Measurements from ENCODE around the gene ATRIP.

The ATRIP gene

DNA sequence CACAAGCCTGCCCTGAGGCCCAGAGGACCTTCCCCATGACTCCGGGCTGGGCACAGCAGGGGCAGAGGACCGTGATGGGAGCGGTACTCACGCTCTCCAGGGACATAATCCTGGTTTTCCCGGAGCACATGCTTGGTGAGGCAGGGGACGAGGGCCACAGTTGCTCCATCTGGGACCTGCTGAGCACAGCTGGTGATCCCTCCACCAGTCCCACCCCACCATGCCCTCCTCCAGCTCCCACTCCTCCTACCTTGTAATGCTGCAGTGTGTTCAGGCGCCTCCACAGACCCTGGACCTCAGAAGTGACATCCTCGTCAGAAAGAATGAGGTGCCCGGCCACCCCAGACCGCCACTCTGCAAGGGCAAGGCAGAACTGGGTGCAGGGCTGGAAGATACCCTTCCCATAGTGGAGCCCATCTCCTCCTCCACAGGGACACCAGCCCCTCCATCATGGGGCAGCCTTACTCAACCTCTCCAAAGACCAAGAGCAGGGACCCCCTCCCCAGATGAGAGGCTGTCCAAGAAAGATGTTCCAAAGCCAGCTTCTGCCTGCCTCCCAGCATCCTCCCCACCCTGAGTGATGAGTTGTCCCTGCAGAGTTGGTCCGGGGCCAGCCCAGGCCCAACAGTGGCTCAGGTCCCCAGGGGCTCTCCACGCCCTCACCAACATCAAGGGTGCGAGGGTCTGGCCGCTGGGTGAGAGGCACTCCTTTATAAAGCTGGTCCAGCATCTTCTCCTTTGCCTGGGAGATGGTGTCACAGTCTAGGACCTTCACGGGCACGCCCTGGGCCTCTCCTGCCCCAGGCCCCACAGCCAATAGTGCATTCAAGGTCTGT lies 36.1 kb upstream of the ATRIP start:
- DNase-seq = no peak

DNA sequence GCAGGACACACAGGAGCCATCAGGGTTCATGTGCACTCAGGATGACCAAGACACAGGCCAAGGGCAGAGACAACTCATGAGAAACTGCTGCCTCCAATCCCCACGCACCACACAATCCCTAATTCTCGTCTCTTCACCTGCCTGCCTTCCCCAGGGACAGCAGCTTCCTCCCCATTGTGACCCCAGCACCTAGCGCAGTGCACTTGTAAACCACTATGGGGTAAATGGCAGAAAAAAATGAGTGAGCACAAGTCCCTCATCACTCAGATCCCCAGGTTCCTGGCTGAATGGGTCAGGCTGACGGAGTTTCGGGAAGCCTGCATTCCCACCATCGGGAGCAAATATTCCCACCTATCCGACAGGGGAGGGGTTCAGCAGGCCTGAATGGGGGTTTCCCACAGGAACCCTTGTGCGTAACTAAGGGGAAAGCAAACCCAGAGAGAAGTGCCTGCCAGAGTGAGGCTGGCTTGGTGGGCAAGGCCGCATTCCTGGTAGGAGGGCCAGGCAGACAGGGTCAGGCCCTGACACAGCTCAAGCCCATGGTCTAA lies 35.4 kb upstream of the ATRIP start:
- no peak for DNase-seq

DNA sequence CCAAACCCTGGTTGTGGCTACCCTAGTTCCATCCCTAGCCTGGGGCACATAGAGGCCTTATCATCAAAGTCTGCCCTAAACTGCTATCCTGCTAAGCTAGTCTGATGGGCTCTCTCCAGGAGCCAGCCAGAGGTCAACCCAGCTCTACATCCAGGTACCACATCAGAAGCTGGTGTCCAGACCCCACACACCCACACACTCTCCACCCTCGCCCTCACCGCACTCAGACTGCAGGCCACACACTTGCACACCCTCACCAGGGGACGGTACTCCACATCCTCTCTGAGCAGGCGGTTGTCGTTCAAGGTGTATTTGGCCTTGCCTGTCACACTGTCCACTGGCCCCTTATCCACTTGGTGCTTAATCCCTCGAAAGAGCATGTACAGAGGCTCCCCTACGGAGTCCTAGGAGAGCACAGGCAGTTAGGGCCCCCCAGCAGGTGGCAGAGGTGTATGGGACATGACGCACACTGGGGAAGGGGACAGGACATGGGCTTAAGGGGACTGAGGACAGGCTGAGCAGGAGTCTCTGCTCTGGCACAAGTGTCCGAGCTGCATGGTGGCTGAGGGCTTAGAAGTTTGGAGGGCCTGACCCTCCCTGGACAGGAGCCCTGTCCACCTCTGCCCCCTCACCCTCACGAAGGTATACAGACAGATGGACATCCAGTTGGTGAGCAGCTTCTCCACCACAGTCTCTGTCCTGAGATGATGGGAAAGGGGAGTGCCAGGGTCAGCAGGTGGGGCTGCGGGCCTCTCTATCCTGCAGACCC lies 34.7 kb upstream of the ATRIP start:
- DNase-seq = no peak

DNA sequence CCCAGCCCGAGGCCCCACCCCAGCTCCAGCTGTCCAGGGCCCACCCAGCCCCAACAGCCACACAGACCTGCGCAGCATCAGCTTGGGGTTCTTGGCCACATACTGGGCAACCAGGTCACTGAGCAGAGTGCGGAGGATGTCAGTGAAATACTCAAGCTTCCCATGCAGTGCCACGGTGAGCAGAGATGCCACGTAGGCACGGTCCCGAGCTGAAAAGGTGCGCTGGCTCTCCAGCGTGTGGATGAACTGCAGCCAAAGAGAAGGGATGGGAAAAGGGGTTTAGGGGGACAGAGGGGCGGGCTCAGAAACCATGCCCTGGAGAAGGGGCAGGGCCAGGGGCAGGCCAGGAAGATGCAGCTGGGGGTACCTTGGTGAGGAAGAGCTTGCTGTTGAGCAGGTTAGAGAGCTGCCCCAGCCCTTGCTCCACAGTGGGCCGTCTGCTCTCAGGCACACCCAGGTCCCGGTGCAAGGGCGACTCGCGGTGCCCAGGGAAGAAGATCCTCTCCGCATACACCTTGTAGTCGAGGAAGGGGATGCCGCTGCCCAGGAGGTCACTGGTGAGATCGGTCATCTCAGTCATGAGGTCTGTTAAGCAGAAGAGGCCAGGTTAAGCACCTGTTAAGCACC lies 34.0 kb upstream of the ATRIP start:
- DNase-seq = no peak

DNA sequence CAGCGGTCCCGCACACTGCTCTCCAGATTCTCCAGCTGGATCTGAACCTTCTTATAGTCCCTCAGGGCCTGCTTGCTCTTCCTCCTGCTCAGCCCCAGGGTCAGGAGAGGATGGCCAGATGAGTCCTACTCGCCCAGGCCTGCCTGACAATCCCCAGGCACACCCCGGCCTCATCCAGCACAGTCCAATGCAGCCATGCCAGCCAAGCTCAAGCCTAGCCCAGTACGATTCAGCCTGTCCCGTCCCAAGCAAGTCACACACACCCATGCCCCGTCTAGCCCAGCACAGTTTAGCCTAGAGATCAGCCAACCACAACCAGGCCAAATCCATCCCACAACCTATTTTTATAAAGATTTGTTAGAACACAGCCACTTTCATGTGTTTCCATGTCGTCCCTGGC lies 33.5 kb upstream of the ATRIP start:
- DNase-seq = no peak

DNA sequence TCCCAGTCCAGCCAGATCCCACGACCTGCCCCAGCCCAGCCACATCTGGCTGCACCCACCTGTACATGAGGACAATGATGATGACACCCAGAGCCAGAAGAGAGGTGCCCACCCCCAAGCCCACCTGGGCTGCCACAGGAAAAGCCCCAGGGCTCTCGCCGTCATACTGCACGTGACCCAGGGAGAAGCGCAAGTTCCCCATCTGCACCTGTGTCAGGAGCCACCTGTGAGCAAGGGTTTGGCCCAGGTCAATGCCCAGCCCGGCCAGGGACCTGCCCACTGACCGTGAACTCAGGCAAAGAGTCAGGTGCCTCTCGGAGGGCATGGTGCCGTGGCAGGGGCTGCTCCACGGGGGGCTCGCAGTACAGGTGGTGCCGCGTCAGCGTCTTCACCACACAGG lies 32.9 kb upstream of the ATRIP start:
- DNase-seq = no peak

DNA sequence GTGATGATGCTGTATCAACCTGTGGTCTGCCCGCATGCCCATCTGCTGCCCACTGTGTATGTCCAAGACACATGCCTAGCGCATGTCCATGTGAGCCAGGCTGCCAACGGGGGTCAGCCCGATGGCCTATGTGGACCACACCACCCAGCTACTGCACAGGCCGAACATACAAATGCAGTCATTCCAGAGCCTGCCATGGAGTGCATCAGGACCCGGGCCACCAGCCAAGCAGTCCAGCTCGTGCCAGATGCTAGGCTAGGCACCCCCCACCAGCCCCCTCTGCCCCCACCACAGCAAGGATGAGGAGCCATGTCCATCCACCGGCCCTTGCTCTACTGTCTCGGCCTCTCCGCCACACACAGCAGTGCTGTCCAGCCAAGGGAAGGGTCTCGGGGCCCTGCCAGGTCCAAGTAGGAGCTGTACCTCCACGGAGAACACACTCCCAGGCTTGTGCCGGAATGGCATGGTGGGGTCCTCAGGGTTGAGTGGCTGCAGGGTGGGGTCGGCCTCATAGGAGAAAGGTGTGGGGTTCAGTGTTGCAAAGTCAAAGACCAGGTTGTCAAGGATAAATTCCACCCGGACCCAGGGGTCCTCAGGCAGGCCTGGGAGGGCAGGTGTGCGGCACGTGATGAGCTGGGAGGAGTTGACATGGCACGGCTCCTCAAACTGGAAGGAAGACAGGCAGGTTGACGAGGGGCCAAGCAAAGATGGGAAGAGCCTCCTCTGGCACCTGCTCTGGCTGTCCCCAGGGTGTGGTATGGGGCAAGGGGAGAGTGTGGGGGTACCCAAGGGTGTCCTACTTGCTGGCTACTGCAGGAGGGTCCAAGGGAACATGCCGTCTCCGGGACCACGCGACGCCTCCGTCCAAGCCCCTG lies 31.9 kb upstream of the ATRIP start:
- no peak for DNase-seq

DNA sequence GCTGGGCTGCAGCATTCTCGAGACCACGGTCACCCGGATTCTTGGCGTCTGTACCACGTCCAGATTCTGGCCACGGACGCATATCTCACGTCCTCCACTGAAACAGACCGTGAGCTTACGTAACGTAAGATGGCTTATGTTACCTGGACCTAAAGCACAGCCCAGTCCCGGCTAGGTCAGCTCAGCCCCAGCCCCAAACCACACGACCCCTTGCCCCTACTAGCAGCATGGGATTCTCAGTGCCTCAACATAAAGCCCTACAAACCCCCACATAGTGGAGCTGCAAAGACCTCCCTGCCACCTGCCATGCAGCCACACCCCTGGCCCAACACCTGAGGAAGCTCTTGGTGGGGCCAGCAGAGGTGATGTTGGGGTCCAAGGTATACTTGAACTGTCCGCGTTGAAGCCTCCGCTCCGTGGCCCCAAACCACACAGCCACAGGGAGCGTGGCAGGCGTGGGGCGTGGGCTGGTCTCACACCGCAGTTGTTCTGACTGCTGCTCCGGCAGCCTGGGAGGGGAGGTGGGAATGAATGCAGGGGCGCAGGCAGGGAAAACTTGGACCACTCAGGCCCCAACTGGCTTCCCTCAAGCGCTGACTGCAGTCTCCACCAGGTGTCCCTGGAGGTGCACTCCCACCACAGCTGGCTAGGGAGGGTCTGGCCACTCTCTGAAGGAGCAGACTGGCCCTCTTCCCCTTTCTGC lies 31.1 kb upstream of the ATRIP start:
- DNase-seq = no peak

DNA sequence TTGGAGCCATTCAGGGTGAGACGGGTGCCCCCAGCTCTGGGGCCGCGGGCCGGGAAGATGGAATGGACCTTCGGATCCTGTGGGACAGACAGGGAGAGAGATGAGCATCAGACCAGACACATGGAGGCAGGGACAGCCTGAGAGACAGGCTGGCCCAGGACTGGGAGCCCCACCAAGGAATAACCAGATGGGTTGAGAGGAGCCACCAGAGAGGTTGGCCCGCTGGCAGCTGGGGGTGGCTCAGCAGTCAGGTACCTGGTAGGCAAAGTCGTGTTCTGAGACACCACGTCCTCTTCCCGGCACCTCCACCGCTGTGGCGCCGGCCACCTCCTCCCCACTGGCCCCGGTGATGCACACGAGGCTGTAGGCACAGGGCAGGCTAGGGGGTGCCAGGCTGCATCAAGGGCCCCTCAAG lies 30.4 kb upstream of the ATRIP start:
- DNase-seq = no peak

DNA sequence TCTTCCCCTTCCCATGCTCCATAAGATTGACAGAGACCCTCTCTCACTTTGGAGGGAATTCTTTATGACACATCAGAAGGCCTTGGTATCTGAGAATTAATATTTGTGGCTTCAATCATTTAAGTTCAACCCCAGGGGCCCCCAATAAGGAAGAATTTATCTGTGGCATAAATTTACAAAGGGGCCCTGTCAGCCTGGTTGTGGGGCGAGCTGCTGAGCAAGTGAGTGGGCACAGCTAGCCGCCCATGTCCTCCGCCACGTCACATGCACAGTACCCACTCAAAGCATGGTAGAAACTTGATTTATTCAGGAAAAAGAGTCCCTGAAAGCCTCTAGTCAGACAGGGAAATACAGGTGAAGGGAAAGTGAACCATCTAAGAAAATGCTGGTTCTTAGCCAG lies 30.0 kb upstream of the ATRIP start:
- no peak for DNase-seq

DNA sequence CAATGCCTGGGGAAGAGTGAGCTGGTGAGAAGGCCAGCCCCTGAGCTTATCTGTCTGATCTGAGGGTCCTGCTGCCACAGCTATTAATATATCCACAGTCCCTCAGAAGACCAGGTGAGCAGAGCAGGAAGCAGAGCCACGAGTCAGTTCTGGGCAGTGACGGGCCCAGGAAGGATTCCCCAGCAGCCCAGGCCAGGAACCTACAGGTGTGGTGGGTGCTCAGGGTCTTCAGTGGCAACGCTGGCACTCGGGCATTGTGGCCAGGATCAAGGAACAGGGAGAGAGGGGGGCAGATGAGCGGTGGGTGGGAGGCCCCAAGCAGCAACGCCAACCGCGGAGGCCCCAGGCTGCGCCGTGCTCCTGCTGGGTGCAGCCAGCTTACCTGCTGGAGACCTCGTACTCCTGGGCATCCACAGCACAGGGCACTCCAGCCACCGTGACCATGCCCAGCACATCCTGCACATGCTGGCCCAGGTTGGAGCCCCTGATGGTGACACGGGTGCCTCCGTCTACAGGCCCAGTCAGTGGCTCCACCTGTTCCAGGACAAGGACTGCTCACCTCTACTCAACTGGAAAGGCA lies 28.9 kb upstream of the ATRIP start:
- DNase-seq = no peak

DNA sequence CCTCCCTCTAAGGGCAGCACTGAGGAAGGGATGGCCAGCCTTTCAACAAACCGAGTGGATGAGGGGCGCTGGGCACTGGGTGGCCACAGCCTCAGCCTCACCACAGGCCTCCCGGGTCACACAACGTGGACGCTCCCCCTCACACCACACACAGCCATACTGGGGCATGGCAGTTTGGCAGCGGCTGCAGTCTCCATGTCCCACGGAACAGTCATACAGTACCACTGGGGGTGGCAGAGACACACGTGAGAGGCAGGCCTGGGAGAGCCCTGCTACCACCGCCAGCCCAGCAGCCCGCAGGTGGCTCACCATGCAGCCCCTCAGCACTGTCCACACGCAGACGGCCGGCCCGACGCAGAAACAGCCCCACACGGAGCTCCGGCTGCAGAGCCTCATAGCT lies 28.4 kb upstream of the ATRIP start:
- DNase-seq = no peak

DNA sequence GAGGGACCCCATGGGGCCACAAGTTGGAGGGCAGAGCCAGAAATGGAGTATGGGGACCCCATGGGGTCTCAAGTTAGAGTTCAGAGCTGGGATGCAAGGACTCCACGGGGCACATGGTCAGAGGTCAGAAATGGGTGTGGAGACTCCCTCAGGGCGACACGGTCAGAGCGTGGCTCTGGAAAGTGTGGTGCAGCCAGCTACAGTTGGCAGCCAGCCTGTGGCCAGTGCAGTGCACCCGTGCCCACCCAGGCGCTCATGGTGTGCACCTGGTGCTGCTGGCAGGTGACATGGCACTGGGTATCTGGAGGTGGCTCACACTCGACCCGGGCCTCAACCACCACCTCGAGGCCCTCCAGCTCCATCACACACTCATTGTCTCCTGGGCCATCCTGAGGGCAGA lies 27.9 kb upstream of the ATRIP start:
- no peak for DNase-seq

DNA sequence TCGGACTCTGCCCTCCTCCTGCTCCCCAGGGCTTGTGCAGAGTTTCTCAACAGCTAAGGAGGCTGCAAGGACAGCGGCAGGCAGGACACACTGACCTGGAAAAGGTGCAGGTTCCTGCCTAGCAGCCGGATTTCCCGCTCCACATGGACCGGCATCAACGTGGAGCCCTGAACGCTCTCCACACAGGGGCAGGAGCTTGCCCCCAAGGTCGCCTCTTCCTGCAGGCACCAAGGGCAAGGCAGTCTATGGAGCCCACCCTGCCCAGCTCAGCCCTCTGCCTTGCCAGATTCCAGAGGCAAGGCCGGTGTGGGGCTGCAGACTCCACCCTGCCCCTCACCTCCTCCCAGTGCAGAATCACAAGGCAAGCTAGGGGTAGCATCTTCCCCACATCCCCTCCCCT lies 27.4 kb upstream of the ATRIP start:
- no peak for DNase-seq

DNA sequence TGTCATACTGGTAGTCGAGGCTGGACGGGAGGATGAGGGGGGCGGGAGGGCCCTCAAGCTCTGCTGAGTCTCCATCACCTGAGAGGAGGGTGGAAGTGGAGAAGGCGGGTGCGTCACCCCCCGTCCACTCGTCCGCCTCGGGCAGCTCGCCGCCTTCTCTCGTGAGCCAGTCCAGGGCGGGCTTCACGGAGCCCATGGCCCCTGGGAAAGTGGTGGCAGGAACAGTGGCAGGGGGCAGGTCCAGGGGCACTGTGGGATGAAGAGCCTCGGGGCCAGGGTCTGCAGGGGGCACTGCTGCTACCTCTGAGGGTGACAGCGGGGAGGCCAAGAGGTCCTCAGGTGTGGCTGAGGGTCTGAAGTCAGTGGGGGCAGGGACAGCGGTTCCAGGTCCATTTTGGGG lies 26.9 kb upstream of the ATRIP start:
- DNase-seq = no peak

DNA sequence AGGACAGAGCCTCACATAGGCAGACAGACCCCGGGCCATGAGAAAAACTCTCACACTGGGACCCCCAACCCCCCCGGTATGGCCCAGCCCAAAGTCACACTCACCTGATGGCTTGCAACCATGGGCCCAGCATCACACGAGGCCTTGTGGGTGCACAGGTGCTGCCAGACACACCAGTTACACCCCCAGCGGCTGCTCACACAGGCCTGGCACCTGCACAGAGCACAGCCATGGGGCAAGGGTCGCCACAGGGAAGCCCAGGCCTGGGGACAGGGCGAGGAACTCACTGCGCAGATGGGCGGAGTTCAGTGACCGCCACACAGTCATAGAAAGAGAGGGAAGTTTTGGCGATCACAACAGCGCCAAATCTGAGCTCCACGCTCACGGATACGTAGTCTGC lies 26.0 kb upstream of the ATRIP start:
- DNase-seq = no peak

DNA sequence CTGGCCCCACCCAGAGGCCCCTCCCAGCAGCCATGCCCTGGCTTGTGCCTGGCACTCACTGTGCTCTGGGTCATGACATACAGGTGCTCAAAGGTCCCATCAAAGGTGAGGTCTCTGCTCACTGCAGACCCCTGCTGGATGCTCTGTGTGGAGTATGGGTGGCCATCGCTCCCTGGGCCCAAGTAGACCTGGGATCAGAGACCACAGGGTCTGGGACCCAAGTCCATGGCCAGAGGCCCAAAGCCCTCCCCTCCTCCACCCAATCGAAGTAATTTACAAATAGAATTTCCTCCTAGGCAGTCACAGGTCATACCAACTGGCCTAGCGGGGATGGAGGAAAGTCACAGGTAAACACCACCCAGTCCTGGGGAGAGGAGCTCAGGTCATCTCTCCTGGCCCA lies 24.3 kb upstream of the ATRIP start:
- DNase-seq = no peak

DNA sequence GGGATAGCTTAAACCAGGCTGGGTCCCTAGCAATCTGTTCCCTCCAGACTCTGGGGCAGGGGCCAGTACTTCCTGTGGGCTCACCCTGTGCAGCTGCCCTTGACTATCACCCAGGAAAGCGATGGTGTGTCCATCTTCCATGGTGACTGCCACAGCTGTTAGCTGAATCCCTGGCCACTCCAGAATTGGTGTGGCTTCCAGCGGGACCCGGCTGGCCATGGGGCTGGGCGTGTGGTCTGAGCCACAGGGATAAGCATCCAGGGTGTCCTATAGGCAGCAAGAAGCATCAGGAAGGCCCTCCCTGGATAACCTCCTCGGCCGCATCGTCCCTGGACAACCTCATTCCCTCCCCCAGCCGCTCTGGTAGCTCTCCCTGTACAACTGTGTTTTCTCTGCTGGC lies 23.9 kb upstream of the ATRIP start:
- DNase-seq = no peak

DNA sequence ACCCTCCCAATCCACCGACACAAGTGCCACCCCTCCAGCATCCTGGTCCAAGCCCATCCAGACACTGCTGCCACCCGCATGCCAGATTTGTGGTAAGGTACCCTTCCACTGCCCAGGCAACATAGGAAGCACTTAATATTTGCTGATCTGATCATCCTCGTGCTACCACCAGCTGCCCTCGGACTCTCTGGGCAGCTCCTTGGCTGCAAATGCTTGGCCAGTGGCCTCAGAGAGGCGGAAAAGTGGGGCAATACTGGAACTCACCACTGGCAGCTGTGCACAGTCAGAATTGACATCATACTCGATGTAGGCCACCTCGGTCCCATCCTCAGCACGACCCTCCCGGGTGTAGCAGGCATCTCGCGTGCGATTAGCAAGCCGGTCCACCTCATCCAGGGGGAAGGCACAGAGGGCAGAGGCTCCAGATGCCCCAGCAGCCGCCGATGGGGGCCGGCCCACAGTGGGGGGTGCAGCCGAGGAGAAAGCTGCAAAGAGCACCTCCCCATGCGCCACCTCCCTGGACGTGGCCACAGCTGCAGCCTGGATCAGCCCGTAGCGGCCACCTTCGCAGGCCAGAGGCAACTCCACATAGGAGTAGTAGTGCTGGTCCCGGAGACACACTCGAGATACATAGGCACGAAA lies 23.2 kb upstream of the ATRIP start:
- DNase-seq = no peak

DNA sequence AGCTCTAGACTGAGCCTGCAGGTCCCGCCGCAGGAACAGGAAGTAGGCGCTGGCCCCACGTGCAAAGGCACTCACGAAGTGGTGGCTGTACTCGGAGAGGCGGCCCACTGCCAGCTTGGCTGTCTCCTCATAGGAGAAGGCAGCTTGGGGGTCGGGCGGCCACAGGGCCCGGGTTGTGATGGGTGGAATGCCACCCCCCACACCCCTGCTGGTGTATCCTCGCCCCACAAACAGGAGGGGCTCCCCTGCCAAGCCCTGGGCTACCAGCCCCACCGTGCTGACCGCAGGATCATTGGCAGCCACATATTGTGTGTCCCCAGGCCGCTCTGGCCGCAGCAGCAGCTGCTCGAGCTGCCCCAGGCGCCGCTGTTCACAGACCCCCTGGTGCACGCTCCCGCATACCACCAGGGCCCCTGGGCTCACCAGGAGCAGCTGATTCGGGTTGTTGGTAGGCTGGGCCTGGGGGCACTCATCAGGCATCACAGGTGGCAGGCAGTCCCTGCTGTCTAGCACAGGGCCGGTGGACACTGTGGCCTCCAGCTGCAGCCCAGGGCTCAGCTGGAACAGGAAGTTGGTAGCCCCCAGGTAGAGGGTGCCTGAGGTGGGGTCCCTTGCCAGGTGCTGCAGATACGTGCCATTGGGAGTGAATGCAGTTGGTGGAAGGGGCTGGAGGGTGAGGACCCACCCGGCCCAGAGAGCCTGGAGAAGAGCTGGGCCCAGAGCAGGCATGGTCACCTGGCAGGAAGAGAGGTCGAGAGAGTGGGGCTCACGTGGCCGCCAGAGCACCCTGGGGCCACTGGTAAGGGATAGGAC lies 22.4 kb upstream of the ATRIP start:
- no peak for DNase-seq

All from DMS53 (cell line).